H1 (cell line): ENCODE measurements around the gene ZNF423.

ENCODE experiments used
- CEBPB ChIP-seq: IDR thresholded peaks from 2 replicates; pipeline ENCODE4 v1.6.1; 2012; ENCODE audit warnings: low read depth, low read length
- EP300 ChIP-seq, 2 experiments: IDR thresholded peaks; 1 replicate in 1 of 2; 2 replicates in 1 of 2; pipeline ENCODE4 v1.6.1; 2011 to 2012; ENCODE audit warnings: low read depth in 2 of 2, low read length in 2 of 2, mild to moderate bottlenecking in 2 of 2, borderline replicate concordance in 1 of 2, inconsistent platforms in 1 of 2, moderate library complexity in 1 of 2
- EZH2 ChIP-seq: fragments of 200-600 bp; sonication (generic); IDR thresholded peaks from 2 replicates; pipeline ENCODE4 v1.7.1; 2012; ENCODE audit warnings: low read depth, mild to moderate bottlenecking, moderate library complexity, low read length, inconsistent platforms; ENCODE audit not compliant: severe bottlenecking
- KDM1A ChIP-seq: fragments of 200-600, 300-600 bp; sonication (generic); IDR thresholded peaks from 2 replicates; pipeline ENCODE4 v1.7.1; 2016; ENCODE audit warnings: mild to moderate bottlenecking, low read length, borderline replicate concordance
- TEAD4 ChIP-seq: IDR thresholded peaks from 2 replicates; pipeline ENCODE4 v1.6.1; 2012; ENCODE audit warnings: low read depth, low read length, inconsistent platforms, mixed read lengths
- ZNF274 ChIP-seq: IDR thresholded peaks from 2 replicates; pipeline ENCODE4 v1.7.0; 2012; ENCODE audit warnings: low read length, borderline replicate concordance; ENCODE audit errors: extremely low read depth
- TF ChIP-seq, protein P1 (sequence below), 3 experiments: IDR thresholded peaks; 1 replicate in 2 of 3; 2 replicates in 1 of 3; pipeline versions ENCODE4 v1.5.1 to v1.6.1; 2011; ENCODE audit warnings: low read length in 3 of 3, mild to moderate bottlenecking in 3 of 3, inconsistent platforms in 2 of 3, low read depth in 1 of 3, moderate library complexity in 1 of 3; ENCODE audit not compliant: insufficient read depth in 1 of 3; ENCODE audit errors: control extremely low read depth in 1 of 3
- TF ChIP-seq, protein P2 (sequence below): IDR thresholded peaks from 2 replicates; pipeline ENCODE4 v1.6.1; 2012; ENCODE audit warnings: inconsistent platforms

DNA sequence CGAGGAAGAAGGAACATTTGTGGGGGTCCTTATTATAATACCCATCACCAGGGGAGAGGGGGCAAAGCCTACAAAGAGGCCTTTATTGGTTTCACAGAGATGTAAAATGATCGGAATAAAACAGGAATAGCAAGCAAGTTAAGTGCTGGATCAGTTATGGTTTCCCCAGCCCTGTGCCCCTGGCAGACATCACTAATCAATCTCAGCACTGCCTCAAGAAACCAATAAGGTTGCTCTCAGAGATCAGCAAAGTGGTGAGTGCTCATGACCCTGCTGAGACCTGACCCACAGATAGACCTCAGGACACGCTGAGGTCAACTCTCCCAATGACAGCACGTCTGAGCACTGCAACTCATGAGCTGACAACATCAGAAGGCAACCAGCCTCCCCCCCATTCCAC lies 66.3 kb downstream of the ZNF423 start:
- TF ChIP-seq EZH2 (no peak), EP300 (IDR thresholded peaks at IDR 0.05; ENCODE audit: borderline replicate concordance in 1 of 2, low read depth in 2 of 2, low read length in 2 of 2) (no peak), TEAD4 (no peak), ZNF274 (no peak), KDM1A (no peak), CEBPB (no peak)
- TF ChIP-seq, protein P1, sequence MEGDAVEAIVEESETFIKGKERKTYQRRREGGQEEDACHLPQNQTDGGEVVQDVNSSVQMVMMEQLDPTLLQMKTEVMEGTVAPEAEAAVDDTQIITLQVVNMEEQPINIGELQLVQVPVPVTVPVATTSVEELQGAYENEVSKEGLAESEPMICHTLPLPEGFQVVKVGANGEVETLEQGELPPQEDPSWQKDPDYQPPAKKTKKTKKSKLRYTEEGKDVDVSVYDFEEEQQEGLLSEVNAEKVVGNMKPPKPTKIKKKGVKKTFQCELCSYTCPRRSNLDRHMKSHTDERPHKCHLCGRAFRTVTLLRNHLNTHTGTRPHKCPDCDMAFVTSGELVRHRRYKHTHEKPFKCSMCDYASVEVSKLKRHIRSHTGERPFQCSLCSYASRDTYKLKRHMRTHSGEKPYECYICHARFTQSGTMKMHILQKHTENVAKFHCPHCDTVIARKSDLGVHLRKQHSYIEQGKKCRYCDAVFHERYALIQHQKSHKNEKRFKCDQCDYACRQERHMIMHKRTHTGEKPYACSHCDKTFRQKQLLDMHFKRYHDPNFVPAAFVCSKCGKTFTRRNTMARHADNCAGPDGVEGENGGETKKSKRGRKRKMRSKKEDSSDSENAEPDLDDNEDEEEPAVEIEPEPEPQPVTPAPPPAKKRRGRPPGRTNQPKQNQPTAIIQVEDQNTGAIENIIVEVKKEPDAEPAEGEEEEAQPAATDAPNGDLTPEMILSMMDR (IDR thresholded peaks at IDR 0.05; ENCODE audit: control extremely low read depth in 1 of 3, insufficient read depth in 1 of 3, low read depth in 1 of 3, low read length in 3 of 3) = no peak
- TF ChIP-seq, protein P2, sequence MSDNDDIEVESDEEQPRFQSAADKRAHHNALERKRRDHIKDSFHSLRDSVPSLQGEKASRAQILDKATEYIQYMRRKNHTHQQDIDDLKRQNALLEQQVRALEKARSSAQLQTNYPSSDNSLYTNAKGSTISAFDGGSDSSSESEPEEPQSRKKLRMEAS = no peak
